Calu3 (cell line): ENCODE results near the gene NXNL1. TPM values are rescaled to one million over a fixed set of nuclear protein-coding genes. Genes with fewer than 3 reads are reported as not detected.

Experiments used
- BruUV-seq: library from RNA; stranded (reverse); fragments of 400-500 nt; replicated peaks from 2 replicates; lab custom pipeline; 2021; lab: Mats Ljungman, UMichigan
- CTCF ChIA-PET: fragments of 300-600 bp; sonication (Branson Sonifier 250); formaldehyde crosslinking; loops from one replicate; lab custom pipeline; 2022; ENCODE audit warnings: antibody characterized with exemption; lab: Charles Lee
- DNase-seq: peaks from one replicate; pipeline ENCODE4 v3.0.0; 2022
- H3K27ac Mint-ChIP-seq: one replicate; pipeline ENCODE4 v1.8.0; 2022; ENCODE audit warnings: mixed read lengths; ENCODE audit not compliant: unreplicated experiment
- H3K27me3 Mint-ChIP-seq: one replicate; pipeline ENCODE4 v1.8.0; 2022; ENCODE audit warnings: mixed read lengths; ENCODE audit not compliant: unreplicated experiment
- H3K36me3 Mint-ChIP-seq: one replicate; pipeline ENCODE4 v1.8.0; 2022; ENCODE audit warnings: mild to moderate bottlenecking, moderate library complexity, mixed read lengths; ENCODE audit not compliant: insufficient read depth, unreplicated experiment
- H3K4me1 Mint-ChIP-seq: one replicate; pipeline ENCODE4 v1.8.0; 2022; ENCODE audit warnings: mild to moderate bottlenecking, low read depth, mixed read lengths; ENCODE audit not compliant: unreplicated experiment
- H3K4me3 Mint-ChIP-seq: one replicate; pipeline ENCODE4 v1.8.0; 2022; ENCODE audit warnings: mild to moderate bottlenecking, low read depth, moderate library complexity, mixed read lengths; ENCODE audit not compliant: unreplicated experiment
- H3K9me3 Mint-ChIP-seq: one replicate; pipeline ENCODE4 v1.8.0; 2022; ENCODE audit warnings: low read depth, mixed read lengths; ENCODE audit not compliant: unreplicated experiment
- intact Hi-C: fragments of 100-400 bp; cut with micrococcal nuclease; formaldehyde crosslinking; loops from one replicate; pipeline ENCODE4 v1.10.0; 2022; ENCODE audit not compliant: unreplicated experiment
- total RNA-seq: library from RNA; stranded (reverse); gene quantifications from 2 replicates; pipeline ENCODE4 v1.2.3, GENCODE V29; 2022
- TF ChIP-seq, protein P1 (sequence below): fragments of 200-600 bp; IDR thresholded peaks from one replicate; pipeline ENCODE4 v1.8.0; 2022; ENCODE audit warnings: antibody characterized with exemption; ENCODE audit not compliant: unreplicated experiment

The NXNL1 gene
- total RNA-seq, 1 experiment from 2014 or later = not detected

DNA sequence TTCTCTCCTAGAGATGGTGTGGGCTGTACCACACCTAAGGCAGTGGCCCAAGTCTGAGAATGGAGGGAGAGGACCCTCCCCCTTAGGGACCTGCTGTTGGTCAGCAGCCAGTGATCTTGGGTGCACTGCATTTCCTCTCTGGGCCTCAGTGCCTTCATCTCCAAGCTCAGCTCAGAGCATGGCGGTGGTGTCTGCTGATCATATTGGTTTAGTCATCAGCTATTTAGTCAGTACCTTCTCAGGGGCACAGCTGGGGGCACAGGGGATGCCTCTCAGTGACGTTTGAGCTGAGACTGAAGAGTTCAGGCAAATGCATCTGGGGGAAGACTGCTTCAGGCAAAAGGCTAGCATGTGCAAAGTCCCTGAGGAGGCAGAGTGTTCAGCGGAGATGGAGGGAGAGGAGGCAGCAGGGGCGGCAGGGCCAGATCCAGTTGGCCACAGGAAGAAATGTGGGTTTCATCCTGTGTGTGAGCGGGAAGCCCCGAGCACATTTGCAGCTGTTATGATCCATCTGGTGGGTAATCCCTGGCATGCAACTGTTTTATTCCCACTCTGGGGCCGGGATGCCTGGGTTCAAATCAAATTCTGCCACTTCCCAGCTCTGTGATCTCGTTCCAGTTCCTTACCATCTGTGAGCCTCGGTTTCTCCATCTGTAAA is 35.0 kb upstream of the NXNL1 start:
- CTCF ChIA-PET = interaction anchor here (0.8 to 1.7 kb wide), 4 partner anchors 20 to 271 kb away, joined by 3 to 11 read pairs (median 5); no protein-coding TSS in a partner anchor
- H3K4me1 Mint-ChIP-seq = peaks cover 9% of the 10 kb centered on the region
- intact Hi-C loops = no loop called here
- H3K27me3 Mint-ChIP-seq = no peaks in the 10 kb centered on the region
- no peak overlapping the region for H3K27ac Mint-ChIP-seq
- TF ChIP-seq, protein P1, sequence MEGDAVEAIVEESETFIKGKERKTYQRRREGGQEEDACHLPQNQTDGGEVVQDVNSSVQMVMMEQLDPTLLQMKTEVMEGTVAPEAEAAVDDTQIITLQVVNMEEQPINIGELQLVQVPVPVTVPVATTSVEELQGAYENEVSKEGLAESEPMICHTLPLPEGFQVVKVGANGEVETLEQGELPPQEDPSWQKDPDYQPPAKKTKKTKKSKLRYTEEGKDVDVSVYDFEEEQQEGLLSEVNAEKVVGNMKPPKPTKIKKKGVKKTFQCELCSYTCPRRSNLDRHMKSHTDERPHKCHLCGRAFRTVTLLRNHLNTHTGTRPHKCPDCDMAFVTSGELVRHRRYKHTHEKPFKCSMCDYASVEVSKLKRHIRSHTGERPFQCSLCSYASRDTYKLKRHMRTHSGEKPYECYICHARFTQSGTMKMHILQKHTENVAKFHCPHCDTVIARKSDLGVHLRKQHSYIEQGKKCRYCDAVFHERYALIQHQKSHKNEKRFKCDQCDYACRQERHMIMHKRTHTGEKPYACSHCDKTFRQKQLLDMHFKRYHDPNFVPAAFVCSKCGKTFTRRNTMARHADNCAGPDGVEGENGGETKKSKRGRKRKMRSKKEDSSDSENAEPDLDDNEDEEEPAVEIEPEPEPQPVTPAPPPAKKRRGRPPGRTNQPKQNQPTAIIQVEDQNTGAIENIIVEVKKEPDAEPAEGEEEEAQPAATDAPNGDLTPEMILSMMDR = no peak
- H3K36me3 Mint-ChIP-seq = peaks cover 36% of the 10 kb centered on the region
- no peak overlapping the region for H3K4me3 Mint-ChIP-seq
- no peak for DNase-seq
- H3K9me3 Mint-ChIP-seq = no peaks in the 10 kb centered on the region
- no TSS peak for BruUV-seq

GRCh38 chr19:17491287-17491686 is 30.6 kb upstream of the NXNL1 start:
- Mint-ChIP-seq H3K4me3 (no peak overlapping the region), H3K36me3 (peaks cover 39% of the 10 kb centered on the region), H3K27ac (no peak overlapping the region), H3K9me3 (no peaks in the 10 kb centered on the region), H3K27me3 (no peaks in the 10 kb centered on the region), H3K4me1 (no peaks in the 10 kb centered on the region)
- DNase-seq = no peak
- CTCF ChIA-PET = no interaction called here
- intact Hi-C loops = no loop called here
- BruUV-seq = no TSS peak
- TF ChIP-seq, protein P1 = no peak

- Mint-ChIP-seq H3K9me3 (no peaks in the 10 kb centered on the region), H3K4me3 (no peak overlapping the region), H3K27ac (no peak overlapping the region), H3K36me3 (peaks cover 31% of the 10 kb centered on the region), H3K4me1 (no peaks in the 10 kb centered on the region), H3K27me3 (no peaks in the 10 kb centered on the region)
- no TSS peak for BruUV-seq
- CTCF ChIA-PET = no interaction called here
- no peak for DNase-seq
- TF ChIP-seq, protein P1 = no peak
- intact Hi-C loops = no loop called here
These were observed 29.7 kb upstream of the NXNL1 start for GRCh38 chr19:17490411-17490810.

DNA sequence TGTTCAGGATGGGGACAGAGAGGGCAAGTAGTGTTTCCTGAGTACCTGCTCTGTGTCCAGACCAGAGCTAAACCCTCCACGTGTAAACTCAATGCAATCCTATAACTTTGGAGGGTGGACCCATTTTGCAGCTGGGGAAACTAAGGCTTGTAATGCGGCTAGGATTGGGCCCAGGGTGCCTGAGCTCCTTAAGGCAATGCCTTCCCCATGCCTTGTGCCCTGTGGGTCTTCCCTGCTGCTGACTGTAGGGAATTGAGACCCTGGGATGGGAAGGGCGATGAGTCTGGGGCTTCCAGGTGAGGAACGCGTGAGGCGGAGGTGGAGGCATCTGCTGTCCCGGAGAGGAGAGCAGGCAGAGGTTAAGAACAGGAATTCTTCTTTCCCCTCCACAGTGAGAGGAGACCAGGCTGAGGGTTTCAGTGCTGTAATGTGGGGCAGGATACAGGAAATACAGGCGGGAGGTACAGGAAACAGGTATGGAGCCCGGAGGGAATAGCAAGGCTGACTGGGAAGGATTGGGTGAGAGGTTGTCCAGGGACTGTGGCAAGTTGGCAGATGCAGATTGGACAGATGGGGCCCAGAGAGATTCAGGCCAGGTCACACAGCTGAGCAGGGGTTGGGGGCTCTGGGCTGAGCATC is 28.8 kb upstream of the NXNL1 start:
- no peak overlapping the region for H3K4me3 Mint-ChIP-seq
- CTCF ChIA-PET = no interaction called here
- TF ChIP-seq, protein P1 = no peak
- H3K36me3 Mint-ChIP-seq = peaks cover 39% of the 10 kb centered on the region
- H3K9me3 Mint-ChIP-seq = no peaks in the 10 kb centered on the region
- peaks cover 5% of the 10 kb centered on the region for H3K4me1 Mint-ChIP-seq
- DNase-seq = no peak
- H3K27me3 Mint-ChIP-seq = no peaks in the 10 kb centered on the region
- intact Hi-C loops = no loop called here
- H3K27ac Mint-ChIP-seq = peak overlapping the region; percentile 44
- BruUV-seq = no TSS peak
